ENCODE results near the gene SAMM50.
A peak's percentile ranks its signal among the peaks of the same experiment; 100 is the strongest.

The SAMM50 gene

DNA sequence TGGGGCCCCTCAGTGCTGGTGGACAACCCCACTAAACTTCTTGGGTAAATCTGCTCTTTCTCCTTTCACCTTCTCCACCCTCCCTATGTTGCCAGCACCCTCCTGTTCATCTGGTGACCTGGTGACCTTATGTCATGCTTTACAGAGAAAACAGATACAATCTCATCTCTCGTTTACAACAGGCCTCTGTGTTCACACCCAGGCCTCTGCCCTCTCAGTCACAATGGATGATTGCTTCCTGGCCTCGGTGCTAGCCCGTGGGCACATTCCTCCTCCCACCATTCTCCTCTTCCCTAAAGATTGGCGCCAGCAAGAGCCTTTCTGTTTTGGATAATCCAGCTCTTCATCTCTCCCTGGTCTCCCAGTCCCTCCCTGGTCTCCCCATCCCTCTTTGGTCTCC is 43.9 kb upstream of the SAMM50 start:
- no peaks in the 10 kb centered on the region for H3K27me3 ChIP-seq (ENCODE audit: insufficient read depth, poor library complexity, severe bottlenecking)
- DNase-seq (ENCODE audit: low spot score) (no peak), ATAC-seq (ENCODE audit: low read depth) (no peak)
- H3K4me1 ChIP-seq (ENCODE audit: insufficient read depth, poor library complexity, severe bottlenecking) = no peaks in the 10 kb centered on the region
- TF ChIP-seq CTCF (IDR thresholded peaks at IDR 0.05; ENCODE audit: poor library complexity, severe bottlenecking) = no peak
- no peaks in the 10 kb centered on the region for H3K36me3 ChIP-seq (ENCODE audit: low read depth)
- no peak overlapping the region for H3K27ac ChIP-seq (ENCODE audit: poor library complexity, severe bottlenecking)
- H3K9me3 ChIP-seq (ENCODE audit: severe bottlenecking) = no peaks in the 10 kb centered on the region
- H3K4me3 ChIP-seq (ENCODE audit: severe bottlenecking) = no peak overlapping the region

GRCh38 chr22:43917521-43917920 is 37.7 kb upstream of the SAMM50 start:
- TF ChIP-seq CTCF (IDR thresholded peaks at IDR 0.05; ENCODE audit: poor library complexity, severe bottlenecking) = no peak
- Histone ChIP-seq H3K9me3 (ENCODE audit: severe bottlenecking) (no peaks in the 10 kb centered on the region), H3K27ac (ENCODE audit: poor library complexity, severe bottlenecking) (no peak overlapping the region), H3K4me3 (ENCODE audit: severe bottlenecking) (no peak overlapping the region), H3K27me3 (ENCODE audit: insufficient read depth, poor library complexity, severe bottlenecking) (no peaks in the 10 kb centered on the region), H3K36me3 (ENCODE audit: low read depth) (no peaks in the 10 kb centered on the region), H3K4me1 (ENCODE audit: insufficient read depth, poor library complexity, severe bottlenecking) (peaks cover 10% of the 10 kb centered on the region)
- DNase-seq (ENCODE audit: low spot score) (no peak), ATAC-seq (ENCODE audit: low read depth) (no peak)

DNA sequence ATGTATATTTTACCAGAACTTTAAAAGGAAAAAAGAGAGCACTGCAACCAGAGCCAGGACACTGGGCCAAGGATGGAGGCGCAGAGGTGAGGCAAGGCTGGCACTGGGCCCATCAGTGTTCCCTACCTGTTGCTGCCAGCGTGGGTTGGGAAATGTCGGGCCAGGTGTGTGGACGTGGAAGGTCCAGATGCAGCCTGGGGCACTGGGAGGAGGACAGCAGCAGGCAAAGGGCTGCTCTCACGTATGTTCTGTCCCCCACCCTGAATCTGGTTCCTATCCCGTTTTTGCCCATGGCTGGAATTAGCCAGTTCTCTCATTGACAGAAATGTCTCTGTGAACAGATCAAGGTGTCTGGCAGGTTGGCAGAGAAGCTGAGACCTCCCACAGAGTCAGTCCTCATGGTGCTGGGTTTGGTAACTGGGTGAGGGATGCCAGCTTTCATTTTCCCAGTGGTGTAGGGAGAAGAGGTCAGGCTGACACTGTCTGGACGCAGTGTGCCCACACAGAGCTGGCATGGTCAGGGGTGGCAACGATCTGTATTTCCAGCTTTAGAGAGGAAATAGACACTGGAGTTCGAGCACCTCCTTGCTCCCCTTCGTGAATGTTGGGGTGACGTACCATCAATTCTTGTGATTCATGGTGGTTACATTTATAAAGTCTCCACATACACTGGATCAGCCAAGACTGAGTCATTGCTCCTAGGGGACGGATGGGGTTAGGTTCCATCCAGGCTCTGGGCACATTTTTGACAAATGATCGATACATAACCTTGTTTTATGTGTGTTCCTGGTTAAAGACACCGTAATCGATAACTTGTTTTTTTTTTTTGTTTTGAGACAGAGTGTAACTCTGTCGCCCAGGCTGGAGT is 35.9 kb upstream of the SAMM50 start:
- H3K4me1 ChIP-seq (ENCODE audit: insufficient read depth, poor library complexity, severe bottlenecking) = peaks cover 14% of the 10 kb centered on the region
- TF ChIP-seq CTCF (IDR thresholded peaks at IDR 0.05; ENCODE audit: poor library complexity, severe bottlenecking) = no peak
- no peaks in the 10 kb centered on the region for H3K36me3 ChIP-seq (ENCODE audit: low read depth)
- H3K27me3 ChIP-seq (ENCODE audit: insufficient read depth, poor library complexity, severe bottlenecking) = no peaks in the 10 kb centered on the region
- no peak overlapping the region for H3K4me3 ChIP-seq (ENCODE audit: severe bottlenecking)
- DNase-seq (ENCODE audit: low spot score) (no peak), ATAC-seq (ENCODE audit: low read depth) (no peak)
- H3K27ac ChIP-seq (ENCODE audit: poor library complexity, severe bottlenecking) = peak overlapping the region; percentile 24
- no peaks in the 10 kb centered on the region for H3K9me3 ChIP-seq (ENCODE audit: severe bottlenecking)

DNA sequence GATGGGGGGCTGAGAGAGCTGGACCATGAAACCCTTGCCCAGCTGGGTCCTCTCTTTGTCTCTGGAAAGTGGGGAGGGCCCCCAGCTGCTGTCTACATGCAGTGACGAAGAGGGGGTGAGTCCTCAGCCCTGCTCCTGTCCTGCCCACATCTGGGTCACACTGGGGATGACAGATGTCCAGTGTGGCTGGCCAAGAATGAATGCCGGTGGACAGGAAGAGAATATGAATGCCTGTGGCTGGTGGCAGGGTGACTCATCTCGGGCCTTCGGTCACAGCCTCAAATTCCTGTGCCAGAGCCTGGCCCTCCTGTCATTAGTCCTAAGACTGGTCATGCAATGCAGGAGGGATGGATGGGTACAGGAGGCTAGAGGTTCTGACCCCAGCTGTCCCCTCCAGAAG is 33.9 kb upstream of the SAMM50 start:
- ATAC-seq (ENCODE audit: low read depth) = no peak
- Histone ChIP-seq H3K27me3 (ENCODE audit: insufficient read depth, poor library complexity, severe bottlenecking) (no peaks in the 10 kb centered on the region), H3K4me3 (ENCODE audit: severe bottlenecking) (no peak overlapping the region), H3K36me3 (ENCODE audit: low read depth) (no peaks in the 10 kb centered on the region), H3K4me1 (ENCODE audit: insufficient read depth, poor library complexity, severe bottlenecking) (peaks cover 29% of the 10 kb centered on the region), H3K9me3 (ENCODE audit: severe bottlenecking) (no peaks in the 10 kb centered on the region), H3K27ac (ENCODE audit: poor library complexity, severe bottlenecking) (no peak overlapping the region)
- TF ChIP-seq CTCF (IDR thresholded peaks at IDR 0.05; ENCODE audit: poor library complexity, severe bottlenecking) = no peak
- DNase-seq (ENCODE audit: low spot score) = no peak

DNA sequence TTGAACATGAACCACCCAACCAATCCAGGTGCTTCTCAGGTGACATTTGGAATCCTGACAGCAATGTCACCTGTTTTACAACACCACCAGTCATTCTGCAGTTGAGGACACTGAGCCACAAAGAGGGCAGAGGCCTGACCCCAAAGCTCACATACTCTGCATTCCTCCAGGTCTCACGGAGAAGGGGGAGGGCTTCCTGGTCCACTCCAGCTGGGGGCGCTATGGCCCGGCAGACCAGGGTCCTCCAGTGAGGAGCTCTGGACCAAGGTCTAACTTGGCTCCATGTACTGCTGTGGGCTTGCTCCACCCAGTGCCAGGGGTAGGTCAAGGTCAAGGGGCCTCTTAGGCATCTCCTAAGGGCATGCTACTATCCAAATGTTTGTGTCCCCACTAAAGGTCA is 33.1 kb upstream of the SAMM50 start:
- peaks cover 34% of the 10 kb centered on the region for H3K4me1 ChIP-seq (ENCODE audit: insufficient read depth, poor library complexity, severe bottlenecking)
- H3K36me3 ChIP-seq (ENCODE audit: low read depth) = peaks cover 7% of the 10 kb centered on the region
- no peak for ATAC-seq (ENCODE audit: low read depth)
- H3K27ac ChIP-seq (ENCODE audit: poor library complexity, severe bottlenecking) = no peak overlapping the region
- DNase-seq (ENCODE audit: low spot score) = no peak
- H3K4me3 ChIP-seq (ENCODE audit: severe bottlenecking) = no peak overlapping the region
- no peaks in the 10 kb centered on the region for H3K9me3 ChIP-seq (ENCODE audit: severe bottlenecking)
- TF ChIP-seq CTCF (IDR thresholded peaks at IDR 0.05; ENCODE audit: poor library complexity, severe bottlenecking) = no peak
- no peaks in the 10 kb centered on the region for H3K27me3 ChIP-seq (ENCODE audit: insufficient read depth, poor library complexity, severe bottlenecking)
